ENCODE measurements around the gene THRA.

GRCh38 chr17:40123811-40124114, 61.0 kb downstream of the THRA start:
- TF ChIP-seq EP300 (IDR thresholded peaks at IDR 0.05) (no peak), CTCF (IDR thresholded peaks at IDR 0.05) (no peak), POLR2AphosphoS5 (IDR thresholded peaks at IDR 0.05) (no peak)
